Transverse colon (tissue), 3 donors: Measurements from ENCODE around the gene MXRA8.

Experiments used
- EP300 ChIP-seq: sonication (generic); formaldehyde crosslinking; IDR thresholded peaks from one replicate; pipeline ENCODE4 v1.6.1; 2017; ENCODE audit warnings: antibody characterized with exemption, low read depth
- TF ChIP-seq, protein P1 (sequence below), 5 experiments: fragments of 200-600 bp in 3 of 5; fragments of 450-650 bp in 2 of 5; sonication (generic) in 3 of 5; IDR thresholded peaks; 1 replicate in 2 of 5; 2 replicates in 3 of 5; pipeline ENCODE4 v1.5.1; 2016 to 2017; ENCODE audit warnings: antibody characterized with exemption in 5 of 5, inconsistent platforms in 3 of 5, mild to moderate bottlenecking in 2 of 5, moderate library complexity in 1 of 5

DNA sequence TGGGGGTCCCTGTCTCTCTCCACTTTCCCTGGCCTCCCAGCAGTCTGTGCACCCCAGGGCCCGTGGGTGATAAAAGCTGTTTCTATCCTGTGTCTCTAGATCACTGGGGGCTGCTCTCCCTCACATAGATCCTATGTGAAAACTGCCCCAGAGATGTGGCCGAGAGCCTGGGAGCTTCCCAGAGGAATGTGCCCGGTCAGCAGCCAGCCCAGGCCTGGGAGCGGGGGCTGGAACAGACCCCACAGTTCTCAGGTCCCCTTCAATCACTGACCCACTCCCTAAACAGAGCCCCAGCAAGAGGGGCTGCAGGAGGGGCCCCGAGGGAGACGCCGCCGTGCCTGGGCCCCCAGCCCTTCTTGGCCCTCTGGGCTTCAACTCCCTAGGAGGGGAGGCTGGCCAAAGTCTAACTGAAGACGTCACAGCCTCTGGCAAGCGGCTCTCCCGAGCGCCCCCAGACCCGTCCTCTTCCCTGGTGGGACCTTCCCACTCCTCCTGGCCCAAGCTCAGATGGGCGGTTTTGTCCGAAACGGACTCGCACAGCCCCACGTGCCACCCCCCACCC lies 403 bp downstream of the MXRA8 start:
- TF ChIP-seq, protein P1, sequence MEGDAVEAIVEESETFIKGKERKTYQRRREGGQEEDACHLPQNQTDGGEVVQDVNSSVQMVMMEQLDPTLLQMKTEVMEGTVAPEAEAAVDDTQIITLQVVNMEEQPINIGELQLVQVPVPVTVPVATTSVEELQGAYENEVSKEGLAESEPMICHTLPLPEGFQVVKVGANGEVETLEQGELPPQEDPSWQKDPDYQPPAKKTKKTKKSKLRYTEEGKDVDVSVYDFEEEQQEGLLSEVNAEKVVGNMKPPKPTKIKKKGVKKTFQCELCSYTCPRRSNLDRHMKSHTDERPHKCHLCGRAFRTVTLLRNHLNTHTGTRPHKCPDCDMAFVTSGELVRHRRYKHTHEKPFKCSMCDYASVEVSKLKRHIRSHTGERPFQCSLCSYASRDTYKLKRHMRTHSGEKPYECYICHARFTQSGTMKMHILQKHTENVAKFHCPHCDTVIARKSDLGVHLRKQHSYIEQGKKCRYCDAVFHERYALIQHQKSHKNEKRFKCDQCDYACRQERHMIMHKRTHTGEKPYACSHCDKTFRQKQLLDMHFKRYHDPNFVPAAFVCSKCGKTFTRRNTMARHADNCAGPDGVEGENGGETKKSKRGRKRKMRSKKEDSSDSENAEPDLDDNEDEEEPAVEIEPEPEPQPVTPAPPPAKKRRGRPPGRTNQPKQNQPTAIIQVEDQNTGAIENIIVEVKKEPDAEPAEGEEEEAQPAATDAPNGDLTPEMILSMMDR (IDR thresholded peaks at IDR 0.05), result no peak
- TF ChIP-seq EP300, result no peak
